DND-41 (cell line): ENCODE measurements around the gene FANCE.

ENCODE experiments used
- EZH2 ChIP-seq: IDR thresholded peaks from 3 replicates; pipeline ENCODE4 v1.6.1; 2012; ENCODE audit warnings: borderline replicate concordance, low read depth, mild to moderate bottlenecking, moderate library complexity, low read length, inconsistent platforms; ENCODE audit not compliant: severe bottlenecking
- TF ChIP-seq, protein P1 (sequence below): IDR thresholded peaks from 2 replicates; pipeline ENCODE4 v1.5.1; 2012; ENCODE audit warnings: borderline replicate concordance, low read length, moderate library complexity, mild to moderate bottlenecking; ENCODE audit not compliant: poor library complexity, severe bottlenecking; ENCODE audit errors: extremely low read depth

DNA sequence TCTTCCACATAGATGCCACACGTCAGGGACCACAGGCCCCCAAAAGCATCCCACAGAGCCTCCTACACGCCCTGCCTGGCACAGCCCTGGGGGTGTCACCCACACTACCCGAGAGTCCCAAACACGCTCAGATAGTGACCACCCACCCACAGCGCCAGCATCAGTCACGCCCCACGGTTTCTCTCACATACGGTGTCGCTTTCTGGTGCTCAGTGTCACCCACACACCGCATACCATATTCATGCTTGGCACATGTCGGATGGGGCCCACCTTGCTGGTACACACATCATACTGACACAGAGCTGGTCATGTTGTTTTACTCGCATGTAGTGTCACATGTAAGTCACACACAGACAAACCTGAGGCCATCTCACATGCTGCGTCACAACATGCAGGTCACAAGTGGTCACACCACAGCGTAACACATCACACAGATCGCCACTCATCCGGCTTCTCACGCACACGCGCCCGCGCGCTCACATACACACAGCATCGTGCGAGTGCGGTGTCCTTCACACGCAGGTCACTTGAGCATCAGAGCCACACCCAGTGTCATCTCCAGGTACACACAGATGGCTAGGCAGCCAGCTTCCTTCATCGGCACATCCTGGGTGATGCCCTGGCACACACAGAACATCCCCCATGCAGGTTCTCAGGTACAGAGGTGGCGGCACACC, 41.3 kb downstream of the FANCE start:
- TF ChIP-seq, protein P1, sequence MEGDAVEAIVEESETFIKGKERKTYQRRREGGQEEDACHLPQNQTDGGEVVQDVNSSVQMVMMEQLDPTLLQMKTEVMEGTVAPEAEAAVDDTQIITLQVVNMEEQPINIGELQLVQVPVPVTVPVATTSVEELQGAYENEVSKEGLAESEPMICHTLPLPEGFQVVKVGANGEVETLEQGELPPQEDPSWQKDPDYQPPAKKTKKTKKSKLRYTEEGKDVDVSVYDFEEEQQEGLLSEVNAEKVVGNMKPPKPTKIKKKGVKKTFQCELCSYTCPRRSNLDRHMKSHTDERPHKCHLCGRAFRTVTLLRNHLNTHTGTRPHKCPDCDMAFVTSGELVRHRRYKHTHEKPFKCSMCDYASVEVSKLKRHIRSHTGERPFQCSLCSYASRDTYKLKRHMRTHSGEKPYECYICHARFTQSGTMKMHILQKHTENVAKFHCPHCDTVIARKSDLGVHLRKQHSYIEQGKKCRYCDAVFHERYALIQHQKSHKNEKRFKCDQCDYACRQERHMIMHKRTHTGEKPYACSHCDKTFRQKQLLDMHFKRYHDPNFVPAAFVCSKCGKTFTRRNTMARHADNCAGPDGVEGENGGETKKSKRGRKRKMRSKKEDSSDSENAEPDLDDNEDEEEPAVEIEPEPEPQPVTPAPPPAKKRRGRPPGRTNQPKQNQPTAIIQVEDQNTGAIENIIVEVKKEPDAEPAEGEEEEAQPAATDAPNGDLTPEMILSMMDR: no peak
- no peak for TF ChIP-seq EZH2
